Esophagus muscularis mucosa (tissue), 4 donors: ENCODE results near the gene REC114. TPM values are rescaled to one million over a fixed set of nuclear protein-coding genes. Genes with fewer than 3 reads are reported as not detected.

Experiments
- DNase-seq: peaks from one replicate; pipeline ENCODE4 v3.0.0-alpha.2; 2017; ENCODE audit errors: extremely low spot score
- H3K27ac ChIP-seq, 4 donors: fragments of 200-600 bp; sonication (generic); replicated peaks in 1 of 4; 1 replicate in 3 of 4; 2 replicates in 1 of 4; pipeline ENCODE4 v1.5.1; 2016 to 2019; ENCODE audit warnings: mild to moderate bottlenecking in 1 of 4
- H3K27me3 ChIP-seq, 4 donors: fragments of 200-600 bp; sonication (generic); one replicate each; pipeline versions ENCODE4 v1.5.1 to v1.6.0; 2016 to 2019
- H3K36me3 ChIP-seq, 4 donors: fragments of 200-600 bp; sonication (generic); one replicate each; pipeline ENCODE4 v1.5.1; 2016 to 2019
- H3K4me1 ChIP-seq, 4 donors: fragments of 200-600 bp; sonication (generic); one replicate each; pipeline ENCODE4 v1.5.1; 2016 to 2019
- H3K4me3 ChIP-seq, 4 donors: fragments of 200-600 bp; sonication (generic); 1 replicate in 2 of 4; 2 replicates in 2 of 4; pipeline ENCODE4 v1.5.1; 2016 to 2019; ENCODE audit warnings: mild to moderate bottlenecking in 4 of 4, moderate library complexity in 1 of 4
- H3K9me3 ChIP-seq, 4 donors: fragments of 200-600 bp; sonication (generic); 1 replicate in 3 of 4; 2 replicates in 1 of 4; pipeline ENCODE4 v1.5.1; 2016 to 2019
- EP300 ChIP-seq: sonication (generic); formaldehyde crosslinking; IDR thresholded peaks from one replicate; pipeline ENCODE4 v1.6.1; 2017; ENCODE audit warnings: antibody characterized with exemption
- POLR2A ChIP-seq: fragments of 450-650 bp; IDR thresholded peaks from one replicate; pipeline ENCODE4 v1.6.1; 2017; ENCODE audit warnings: antibody characterized with exemption, moderate library complexity, mild to moderate bottlenecking, low read depth
- POLR2AphosphoS5 ChIP-seq, 2 donors: sonication (generic); formaldehyde crosslinking; IDR thresholded peaks; one replicate each; pipeline ENCODE4 v1.6.1; 2017; ENCODE audit warnings: antibody characterized with exemption in 2 of 2
- WGBS: methylation state at CpG from one replicate; pipeline ENCODE4 v1.1.5; 2018; 5-methylcytosine and 5-hydroxymethylcytosine counted together
- intact Hi-C: fragments of 100-400 bp; cut with DNase I; formaldehyde crosslinking; loops from one replicate; pipeline ENCODE4 v1.15.1; 2023
- total RNA-seq, 4 donors: library from RNA; depleted of rRNA; stranded (reverse); fragments of >200 nt; gene quantifications; one replicate each; pipeline versions ENCODE4 v1.1.0 to v1.2.1, GENCODE V29; 2016
- TF ChIP-seq, protein P1 (sequence below), 3 experiments: fragments of 200-600 bp in 2 of 3; fragments of 450-650 bp in 1 of 3; sonication (generic) in 2 of 3; IDR thresholded peaks; one replicate each; pipeline ENCODE4 v1.5.1; 2017 to 2019; ENCODE audit warnings: antibody characterized with exemption in 3 of 3, mild to moderate bottlenecking in 2 of 3, moderate library complexity in 1 of 3

REC114 gene
- total RNA-seq, 4 donors from 2014 or later: not detected

DNA sequence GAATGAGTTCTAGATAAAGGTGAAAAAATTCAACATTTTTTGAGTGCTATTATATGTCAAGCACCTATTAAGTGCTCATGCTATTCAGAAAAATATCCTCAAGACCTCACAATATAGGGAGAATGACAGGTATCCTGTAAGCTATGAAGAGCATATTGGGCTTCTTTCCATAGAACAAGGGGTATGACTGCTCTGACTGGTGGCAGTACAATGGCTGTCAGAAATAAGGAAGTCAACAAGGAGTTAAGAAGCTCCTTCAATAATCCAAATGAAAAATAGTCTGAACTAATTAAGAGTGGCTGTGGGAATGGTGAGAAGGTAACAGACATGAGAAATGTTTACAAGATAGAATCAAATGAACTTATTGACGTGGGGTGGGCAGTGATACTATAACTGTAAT, 165.5 kb downstream of the REC114 start:
- no peak for DNase-seq
- Histone ChIP-seq H3K36me3 (no peaks in the 10 kb centered on the region), H3K4me3 (no peak overlapping the region), H3K27ac (peak overlapping the region in 3 of 4 donors; percentile 24 to 49 (median 32)), H3K27me3 (no peaks in the 10 kb centered on the region), H3K9me3 (no peaks in the 10 kb centered on the region), H3K4me1 (peaks cover 55 to 100% (median 96%) of the 10 kb centered on the region in 4 donors)
- 32% methylated on average over 1 of the region's 1 CpG for WGBS
- TF ChIP-seq POLR2A: no peak
- TF ChIP-seq POLR2AphosphoS5 (IDR thresholded peaks at IDR 0.05): no peak
- TF ChIP-seq, protein P1, sequence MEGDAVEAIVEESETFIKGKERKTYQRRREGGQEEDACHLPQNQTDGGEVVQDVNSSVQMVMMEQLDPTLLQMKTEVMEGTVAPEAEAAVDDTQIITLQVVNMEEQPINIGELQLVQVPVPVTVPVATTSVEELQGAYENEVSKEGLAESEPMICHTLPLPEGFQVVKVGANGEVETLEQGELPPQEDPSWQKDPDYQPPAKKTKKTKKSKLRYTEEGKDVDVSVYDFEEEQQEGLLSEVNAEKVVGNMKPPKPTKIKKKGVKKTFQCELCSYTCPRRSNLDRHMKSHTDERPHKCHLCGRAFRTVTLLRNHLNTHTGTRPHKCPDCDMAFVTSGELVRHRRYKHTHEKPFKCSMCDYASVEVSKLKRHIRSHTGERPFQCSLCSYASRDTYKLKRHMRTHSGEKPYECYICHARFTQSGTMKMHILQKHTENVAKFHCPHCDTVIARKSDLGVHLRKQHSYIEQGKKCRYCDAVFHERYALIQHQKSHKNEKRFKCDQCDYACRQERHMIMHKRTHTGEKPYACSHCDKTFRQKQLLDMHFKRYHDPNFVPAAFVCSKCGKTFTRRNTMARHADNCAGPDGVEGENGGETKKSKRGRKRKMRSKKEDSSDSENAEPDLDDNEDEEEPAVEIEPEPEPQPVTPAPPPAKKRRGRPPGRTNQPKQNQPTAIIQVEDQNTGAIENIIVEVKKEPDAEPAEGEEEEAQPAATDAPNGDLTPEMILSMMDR (IDR thresholded peaks at IDR 0.05): no peak
- TF ChIP-seq EP300: no peak
- intact Hi-C loops: no loop called here

DNA sequence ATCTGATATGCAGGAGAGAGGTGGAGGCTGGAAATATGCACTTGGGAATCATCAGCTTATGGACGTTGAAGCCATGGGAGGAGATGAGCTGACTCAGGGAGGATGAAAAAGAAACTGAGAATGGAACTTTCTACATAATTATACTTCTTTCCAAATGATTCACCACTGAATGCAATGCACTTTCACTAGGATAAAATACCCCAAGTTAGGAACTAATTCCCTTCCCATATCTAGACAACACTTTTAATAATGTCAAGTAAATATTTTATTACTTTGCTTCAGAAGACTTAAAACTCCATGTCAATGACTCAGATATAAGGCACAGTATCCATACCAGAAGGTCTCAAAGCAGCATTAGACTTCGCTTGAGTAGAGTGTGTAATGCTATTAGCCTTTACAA, 166.0 kb downstream of the REC114 start:
- Histone ChIP-seq H3K9me3 (no peaks in the 10 kb centered on the region), H3K27ac (peak overlapping the region; percentile 22 to 49 (median 34)), H3K36me3 (no peaks in the 10 kb centered on the region), H3K27me3 (no peaks in the 10 kb centered on the region), H3K4me1 (peaks cover 50 to 100% (median 95%) of the 10 kb centered on the region in 4 donors), H3K4me3 (no peak overlapping the region)
- TF ChIP-seq POLR2AphosphoS5 (IDR thresholded peaks at IDR 0.05) (no peak), EP300 (no peak), POLR2A (no peak)
- TF ChIP-seq, protein P1 (IDR thresholded peaks at IDR 0.05): no peak
- intact Hi-C loops: no loop called here
- 51% methylated on average over 2 of the region's 2 CpGs for WGBS
- no peak for DNase-seq

Other genes with a start within 250 kb of the REC114 start
- gene HCN4, start 74.2 kb upstream of the REC114 start, total RNA-seq: under 1 TPM in 1 of 4 donors, not detected in 3; 0.17 TPM
- gene NPTN, start 190.2 kb downstream of the REC114 start, total RNA-seq: 100 to 1,000 TPM; 218 to 281 (median 246) TPM
- 10 to 100 TPM; 31.8 to 58.1 (median 40.1) TPM for gene CD276, start 241.2 kb downstream of the REC114 start, total RNA-seq